ENCODE measurements around the gene PGM5.

Gene PGM5

DNA sequence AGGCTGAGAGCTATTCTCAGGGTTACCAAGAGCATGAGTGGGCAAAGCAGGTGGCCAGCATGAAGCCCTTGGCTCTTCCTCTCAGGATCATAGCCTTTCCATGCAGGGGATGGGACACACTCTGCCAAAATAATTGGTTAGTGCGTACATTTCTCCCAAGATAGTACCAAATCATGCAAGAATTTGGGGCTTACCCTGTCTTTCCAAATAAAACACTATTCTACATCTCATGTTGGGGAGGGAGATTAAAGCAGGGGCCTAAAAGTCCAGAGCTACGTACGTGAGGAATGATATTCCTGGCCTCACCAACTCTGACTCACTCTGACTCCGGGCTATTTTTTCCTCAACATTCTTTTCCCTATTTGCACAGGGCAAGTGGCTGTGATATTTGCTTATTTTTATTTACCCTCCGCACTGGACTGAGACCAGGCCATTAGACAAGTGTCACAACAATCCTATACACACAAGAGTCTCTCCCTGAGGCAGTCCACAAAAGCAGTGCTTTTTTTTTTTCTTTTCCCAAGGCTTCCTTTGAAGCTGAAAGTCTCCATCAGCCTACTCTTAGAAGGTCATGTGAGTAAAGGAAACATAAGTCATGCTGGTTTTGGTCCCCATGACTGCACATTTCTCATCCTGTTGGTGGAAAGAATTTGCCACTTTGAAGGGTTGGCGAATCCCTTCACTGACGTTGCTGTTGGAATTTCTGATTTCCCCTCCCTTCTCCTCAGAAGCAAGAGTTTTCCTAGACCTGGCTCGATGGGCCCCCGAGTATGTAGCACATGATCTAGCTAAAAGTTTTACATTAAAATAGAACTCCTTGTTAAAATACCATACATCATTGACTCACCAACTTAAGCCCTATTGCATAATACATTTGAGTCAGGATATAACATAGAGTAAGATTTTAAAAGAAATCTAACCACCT, 144.3 kb downstream of the PGM5 start:
- no peak for DNase-seq

DNA sequence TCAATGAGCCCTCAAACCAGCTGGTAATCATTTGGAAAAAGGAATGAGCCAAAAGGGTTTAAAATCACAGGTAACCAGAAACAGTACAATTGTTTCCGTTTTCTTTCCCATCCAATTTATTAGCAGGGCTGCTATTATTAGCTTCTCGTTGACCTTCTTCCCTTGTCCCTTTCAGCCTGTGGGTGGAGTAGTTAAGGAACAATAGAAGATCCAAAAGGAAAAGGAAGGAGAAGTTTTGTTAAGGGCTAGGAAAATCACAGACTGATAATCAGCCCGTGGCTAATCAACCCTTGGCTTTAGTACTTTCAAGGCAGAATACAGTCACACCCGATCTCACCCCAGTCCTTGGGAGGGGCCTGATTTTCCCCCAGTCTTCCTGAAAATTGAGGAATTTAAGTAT, 145.9 kb downstream of the PGM5 start:
- no peak for DNase-seq

DNA sequence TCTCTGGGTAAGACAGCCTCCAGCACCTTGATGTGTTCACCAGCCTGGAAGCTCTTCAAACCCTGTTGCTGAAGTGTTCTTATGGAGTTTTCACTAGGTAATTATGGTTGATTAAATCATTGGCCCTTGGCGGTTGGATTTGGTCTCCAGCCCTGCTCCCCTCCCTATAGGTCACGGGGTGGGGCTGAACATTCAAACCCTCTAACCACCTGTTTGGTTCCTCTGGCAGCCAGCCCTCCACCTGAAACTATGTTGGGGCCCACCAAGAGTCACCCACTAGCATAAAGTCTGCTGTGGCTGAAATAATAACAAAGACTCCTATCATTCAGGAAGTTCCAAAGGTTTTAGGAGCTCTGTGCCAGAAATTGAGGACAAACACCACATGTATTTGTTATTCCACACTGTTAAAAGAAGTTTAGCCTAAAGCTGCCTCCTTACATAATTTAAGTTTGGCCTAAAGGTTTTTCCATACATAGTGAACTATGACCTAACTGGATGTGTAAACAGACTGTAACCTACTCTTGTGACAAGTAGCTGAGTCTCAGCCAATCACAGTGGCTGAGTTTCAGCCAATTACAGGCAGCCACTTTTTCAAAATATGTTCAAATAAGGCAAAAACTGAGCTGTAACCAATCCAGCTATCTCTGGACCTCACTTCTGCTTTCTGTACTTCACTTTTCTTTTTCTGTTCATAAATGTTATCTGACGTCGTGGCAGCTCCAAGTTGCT, 149.4 kb downstream of the PGM5 start:
- no peak for DNase-seq

DNA sequence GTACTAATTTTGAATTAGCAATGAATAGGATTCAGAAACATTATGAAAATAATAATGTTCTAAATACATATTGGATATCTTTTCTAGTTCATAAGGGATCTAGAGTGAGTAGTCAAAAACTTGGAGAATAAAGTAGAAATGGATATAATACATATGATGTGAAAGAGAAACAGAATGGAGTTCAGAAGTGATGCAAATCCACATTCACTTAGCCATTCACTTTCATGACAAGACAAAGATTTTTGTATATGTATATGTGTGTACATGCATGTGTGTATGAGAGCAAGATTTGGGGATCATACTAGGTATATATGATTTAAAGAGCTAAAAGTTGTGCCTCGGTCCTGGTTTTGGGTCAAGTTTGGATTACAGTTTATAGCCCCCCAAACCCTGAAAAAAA, 150.1 kb downstream of the PGM5 start:
- DNase-seq: no peak

DNA sequence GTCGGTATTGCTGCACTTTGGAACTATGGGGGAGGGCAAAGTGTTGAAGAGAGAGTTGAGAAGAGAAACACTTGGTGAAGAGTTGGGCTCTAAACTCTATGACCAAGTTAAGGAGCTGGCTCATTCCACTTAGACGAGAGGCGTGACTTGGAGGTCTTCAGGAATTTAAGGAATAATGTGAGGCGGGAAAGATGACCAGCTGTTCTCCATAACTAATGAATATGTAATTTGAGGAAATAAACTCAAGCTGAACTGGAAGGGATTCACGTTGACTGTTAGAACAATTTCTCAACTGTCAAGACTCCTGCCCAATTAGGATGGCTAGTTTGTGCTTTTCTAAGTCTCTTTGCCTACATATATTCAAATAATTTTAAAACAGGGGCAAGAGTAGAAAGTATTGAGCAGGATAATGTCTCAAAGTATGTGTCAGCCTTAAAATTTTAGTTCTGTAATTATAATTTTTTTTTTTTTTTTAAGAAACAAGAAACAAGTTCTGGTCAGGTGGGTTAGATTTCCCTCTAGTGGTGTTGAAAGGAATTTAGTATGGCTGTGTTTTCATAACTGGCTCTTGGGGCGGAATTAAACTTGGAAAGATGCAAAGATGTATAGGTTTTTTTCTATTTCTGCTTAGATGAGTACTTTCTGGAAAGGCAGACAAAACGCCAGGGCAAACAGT, 150.9 kb downstream of the PGM5 start:
- DNase-seq: no peak

DNA sequence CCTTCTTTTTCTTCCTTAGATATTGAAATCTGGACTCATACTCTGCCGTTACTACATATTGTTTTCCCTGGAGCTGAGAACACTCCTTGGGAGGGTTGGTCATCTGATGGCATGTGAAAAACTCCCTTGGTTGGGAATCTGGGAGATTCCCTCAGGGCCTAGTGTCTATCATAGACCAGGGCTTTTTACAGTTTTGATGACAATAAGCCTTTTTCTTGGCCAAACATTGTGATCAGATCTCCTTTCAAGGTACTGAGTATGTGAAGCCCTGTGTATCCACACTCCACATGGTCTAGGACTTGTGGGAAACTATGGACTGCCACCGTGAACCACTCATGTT, 151.4 kb downstream of the PGM5 start:
- DNase-seq: no peak

DNA sequence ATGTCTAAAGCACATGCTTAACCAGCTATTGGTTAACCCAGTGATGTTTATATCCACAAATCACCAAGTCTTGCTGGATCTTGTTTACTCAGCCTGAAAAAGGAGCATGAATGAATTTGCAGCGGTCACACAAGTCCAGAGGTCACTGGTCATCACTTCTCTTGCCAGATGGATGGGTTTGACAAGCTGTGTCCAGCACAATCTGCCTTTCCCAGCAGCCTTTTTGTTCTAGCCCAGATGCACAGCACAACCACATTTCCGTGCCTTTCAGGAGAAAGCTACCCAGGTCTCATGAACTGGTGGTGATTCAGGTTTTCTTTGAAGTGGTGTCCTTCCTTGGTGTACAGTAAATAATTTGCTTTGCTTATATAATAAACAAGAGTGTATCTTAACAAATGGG, 152.1 kb downstream of the PGM5 start:
- DNase-seq: no peak

DNA sequence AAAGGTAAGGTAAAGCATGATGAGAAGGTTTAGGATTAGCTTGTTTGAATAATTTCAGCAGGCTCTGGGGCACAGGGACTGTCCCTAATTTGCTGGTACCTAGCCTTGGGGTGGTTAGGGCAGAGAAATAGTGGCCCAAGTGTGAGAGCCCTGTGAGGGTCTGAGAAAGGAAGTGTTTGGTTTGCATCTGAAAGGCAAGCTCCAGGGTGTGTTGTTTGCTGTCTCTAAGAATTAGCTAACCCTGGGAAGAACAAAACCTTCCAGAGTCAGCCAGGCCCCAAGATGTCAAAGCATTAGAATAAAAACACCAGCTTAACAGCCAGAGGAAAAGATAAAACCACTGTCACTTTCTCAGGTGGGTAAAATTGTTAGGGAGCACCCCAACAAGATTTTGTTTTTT, 153.3 kb downstream of the PGM5 start:
- no peak for DNase-seq

DNA sequence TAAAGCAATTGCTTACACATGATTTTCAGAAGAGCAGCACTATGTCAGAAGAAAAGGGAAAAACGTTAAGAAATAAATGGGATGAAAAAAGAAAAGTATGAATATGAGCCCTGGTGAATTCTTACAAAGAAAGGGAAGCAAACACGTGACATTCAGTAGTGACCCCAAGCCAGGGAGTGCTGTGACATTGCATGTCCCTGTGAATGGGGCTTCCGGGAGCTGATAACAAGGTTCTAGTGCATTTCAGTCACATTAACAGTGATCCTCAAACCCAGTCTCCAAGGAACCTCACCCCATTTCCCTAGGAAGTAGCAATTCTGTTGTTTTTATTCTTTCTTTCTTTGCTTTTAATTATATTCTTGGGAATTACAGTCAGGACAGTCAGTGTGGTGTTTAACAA, 157.0 kb downstream of the PGM5 start:
- DNase-seq: no peak

DNA sequence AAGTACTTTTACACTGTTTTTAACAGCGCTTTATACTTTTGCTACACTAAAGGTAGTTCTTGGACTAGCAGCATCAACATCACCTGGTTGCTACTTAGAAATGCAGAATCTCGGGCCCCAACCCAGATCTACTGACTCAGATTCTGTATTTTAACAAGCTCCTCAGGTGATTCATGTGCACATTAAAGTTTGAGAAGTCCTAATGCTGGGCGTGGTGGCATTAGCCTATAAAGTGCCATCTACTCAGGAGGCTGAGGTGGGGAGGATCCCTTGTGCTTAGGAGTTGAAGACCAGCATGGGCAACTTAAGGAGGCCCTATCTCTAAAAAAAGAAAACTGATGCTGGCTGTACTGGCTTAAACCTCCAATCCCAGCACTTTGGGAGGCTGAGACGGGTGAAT, 157.6 kb downstream of the PGM5 start:
- DNase-seq: no peak

DNA sequence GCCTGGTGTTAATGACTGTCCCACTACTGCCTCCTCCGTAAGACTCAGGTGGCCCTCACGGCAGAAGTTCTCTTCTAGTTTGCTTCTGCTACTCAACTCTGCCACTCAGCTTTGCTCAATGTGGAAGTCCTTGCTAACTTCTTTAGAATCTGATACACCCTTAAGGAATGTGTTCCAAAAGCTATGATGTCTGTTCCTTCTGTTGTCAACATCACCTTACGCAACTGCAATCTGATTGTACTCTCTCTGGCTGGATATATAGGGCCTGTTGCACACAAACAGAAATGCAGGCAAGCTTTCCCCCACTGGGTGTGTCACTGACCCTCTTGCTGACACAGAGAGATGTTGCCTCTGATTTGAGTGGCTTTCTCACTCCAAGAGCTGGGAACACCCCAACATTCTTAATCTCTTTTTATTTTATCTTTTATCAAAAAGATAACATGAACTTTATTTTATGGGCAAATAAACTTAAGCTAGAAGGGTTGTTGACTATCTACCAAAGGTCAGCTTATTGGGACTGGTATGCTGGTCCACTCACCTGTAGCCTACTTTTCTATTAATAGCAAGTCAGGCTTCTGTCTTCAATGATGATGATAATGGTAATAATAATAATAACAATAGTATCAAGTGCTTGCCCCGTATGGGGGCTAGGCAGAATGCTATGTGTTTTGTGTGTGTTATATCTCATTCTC, 159.1 kb downstream of the PGM5 start:
- DNase-seq: no peak

DNA sequence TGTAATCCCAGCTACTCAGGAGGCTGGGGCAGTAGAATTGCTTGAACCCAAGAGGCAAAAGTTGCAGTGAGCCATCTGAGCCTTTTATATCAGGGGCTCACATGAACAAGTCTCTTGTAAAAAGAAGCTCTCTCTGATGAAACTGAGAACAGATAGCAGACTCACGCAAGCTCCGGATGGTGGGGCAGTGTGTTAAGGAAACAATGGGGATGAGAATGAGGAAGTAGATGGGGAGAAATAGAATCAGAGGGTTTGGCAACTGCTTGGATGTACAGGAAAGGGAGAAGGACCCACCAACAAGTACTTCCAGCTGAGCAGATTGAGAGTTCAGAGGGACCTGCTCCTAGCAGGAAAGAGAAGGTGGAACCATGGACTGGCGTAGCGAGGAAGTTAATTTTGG, 165.7 kb downstream of the PGM5 start:
- DNase-seq: no peak

DNA sequence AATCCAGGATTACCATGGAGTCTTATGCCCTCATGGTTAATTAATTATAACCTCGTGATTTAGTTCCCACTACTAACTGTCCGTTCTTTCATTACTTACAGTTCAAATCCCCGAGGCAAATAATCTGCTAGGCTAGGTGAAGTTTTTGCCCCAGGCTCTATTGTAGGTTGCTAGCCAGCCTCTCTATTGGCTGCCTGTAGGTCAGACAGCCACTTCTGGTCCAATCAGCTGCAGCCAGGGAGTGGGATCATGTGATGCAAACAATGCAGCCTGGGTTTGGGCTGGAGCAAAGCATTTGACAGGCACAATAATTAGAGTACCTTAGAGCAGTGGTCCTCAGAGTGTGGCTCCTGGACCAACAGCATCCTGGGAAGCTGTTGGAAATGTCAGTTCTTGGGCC, 166.5 kb downstream of the PGM5 start:
- no peak for DNase-seq

DNA sequence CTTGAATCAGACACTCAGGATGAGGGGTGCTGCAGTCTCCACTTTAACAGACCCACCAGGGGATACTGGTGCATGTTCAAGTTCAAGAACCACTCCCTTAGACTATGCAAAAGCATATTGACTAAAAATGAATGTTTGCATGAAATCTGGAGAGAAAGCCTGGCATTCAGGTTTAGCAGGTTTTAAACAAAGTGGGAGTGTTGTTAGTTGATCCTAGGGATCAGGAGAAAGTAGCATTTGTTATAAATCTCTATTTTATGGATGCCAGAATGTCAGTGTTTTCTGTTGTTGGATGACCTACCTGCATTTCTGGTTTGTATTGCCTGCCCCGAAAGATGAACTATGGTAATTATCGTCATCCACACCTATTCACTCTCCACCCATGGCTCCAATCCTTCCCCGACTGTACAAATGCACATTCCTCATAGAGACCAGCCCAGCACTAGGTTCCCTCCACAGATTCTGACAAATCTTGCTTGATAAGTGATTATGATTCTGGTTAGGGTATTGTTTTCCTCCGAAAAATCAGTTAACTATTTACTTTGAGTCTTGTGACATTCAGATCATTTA, 167.0 kb downstream of the PGM5 start:
- no peak for DNase-seq

DNA sequence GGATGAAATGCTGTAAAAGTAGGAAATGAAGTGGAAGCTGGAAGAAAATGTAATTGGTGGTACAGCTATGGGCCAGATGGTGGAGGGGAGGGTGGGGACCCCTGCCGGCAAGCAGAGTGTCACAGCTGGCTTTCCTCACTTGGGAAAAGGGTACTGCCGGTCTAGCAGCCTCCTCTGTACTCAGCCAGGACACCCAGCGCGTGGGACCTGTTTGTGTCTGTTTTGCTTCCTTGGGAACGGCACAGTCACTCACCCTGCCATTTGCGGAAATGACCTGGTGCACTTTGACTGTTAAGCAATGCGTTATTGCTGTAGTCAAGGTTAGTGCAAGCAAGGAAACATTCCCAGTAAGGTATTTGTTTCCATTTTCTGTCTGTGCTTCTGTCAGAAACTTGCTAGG, 174.2 kb downstream of the PGM5 start:
- DNase-seq: no peak

DNA sequence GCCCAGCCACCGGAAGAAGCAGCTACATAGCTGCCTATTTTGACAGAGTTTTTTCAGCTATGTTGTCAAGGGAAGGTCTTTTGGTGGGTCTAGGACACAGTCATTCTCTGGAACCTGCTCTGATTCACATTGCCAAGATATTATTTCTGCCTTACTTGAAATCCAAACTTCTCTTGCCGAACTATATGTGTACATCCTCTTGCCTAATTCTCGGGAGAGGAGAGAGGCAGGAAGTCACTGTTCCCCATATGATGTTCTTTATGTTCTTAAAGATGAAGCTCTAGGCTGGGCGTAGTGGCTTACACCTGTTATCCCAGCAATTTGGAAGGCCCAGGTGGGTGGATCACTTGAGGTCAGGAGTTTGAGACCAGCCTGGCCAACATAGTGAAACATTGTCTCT, 175.7 kb downstream of the PGM5 start:
- DNase-seq: no peak

DNA sequence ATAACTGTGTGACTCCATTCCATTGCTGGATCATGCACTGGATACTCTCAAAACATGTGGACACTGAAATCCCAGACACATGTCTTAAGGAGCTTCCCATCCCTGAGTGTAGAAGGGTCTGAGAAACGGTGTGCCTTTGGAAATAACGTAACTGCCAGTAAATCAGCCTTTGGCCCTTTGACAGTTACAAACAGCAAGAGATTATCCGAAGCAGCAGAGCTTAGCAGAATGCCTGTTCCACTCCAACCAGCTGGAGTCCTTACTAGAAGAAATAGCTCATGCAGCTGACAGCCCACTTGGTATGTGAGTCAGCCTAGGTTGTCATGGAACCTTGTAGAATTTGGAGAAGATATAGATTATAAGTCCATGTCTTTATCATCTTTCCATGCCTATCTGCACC, 177.3 kb downstream of the PGM5 start:
- DNase-seq: no peak

DNA sequence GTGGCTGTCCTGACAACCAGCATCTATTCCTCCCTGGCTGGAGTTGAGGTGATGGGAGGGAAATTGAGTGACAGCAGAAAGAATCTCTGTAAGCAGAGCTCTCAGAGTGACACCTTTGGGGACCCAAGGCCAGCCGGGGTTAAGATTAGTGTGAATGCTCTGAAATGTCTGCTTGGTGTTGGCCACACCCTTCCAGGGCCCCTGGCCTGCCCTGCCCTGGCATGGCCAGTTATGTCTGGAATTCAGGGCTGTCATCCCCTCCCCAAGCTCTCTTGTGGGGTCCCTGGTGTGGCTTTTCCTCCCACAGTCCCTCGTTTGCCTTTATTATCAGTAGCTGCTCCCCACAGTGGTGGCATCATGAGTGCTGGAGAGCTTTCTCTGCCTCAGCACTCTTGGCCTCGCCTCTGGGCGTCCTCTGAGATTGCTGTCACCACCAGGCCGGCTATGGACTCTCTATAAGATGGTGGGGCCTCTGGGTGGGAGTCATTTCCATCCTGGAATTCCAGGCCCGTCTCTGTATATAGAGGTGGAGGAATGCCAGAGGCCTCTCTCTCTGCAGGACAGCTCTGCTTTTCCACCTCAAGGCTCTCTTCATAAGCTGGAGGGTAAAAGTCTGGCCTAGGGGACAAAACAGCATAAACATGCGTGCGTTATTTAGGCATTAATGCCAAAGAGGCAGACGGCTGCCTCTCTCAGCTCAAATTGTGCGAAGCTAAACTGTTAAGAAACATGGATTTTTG, 180.6 kb downstream of the PGM5 start:
- DNase-seq: no peak

DNA sequence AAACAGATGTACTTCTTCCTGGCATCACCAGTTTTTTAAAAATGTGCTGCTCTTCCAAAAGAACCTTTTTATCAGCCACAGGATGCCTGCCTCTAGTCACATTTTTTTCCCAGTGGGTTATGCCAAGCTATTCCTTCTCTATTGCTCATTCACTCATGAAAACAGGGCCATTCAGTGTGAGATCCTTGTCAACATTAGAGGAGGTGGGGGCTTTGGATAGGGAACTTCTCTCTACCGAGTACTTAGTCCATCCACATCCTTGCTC, 181.1 kb downstream of the PGM5 start:
- no peak for DNase-seq

DNA sequence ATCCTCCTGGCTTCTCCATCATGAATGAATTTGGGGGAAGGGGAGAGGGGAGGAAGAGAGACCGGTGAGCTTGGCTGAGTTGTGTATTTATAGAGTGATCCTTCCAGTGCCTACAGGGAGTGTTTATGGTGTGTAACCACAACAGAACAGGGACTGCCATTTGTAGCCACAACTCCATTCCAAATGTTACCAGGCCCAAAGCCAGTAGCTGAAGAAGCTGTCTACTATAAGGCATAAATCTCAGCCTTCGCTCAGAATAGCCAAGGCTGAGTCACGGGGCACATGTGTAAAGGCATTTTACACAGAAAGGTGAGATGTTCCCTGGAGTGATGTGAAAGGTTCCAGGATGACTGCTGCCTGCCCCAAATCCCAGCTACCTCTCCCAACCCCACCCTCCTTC, 181.8 kb downstream of the PGM5 start:
- no peak for DNase-seq

DNA sequence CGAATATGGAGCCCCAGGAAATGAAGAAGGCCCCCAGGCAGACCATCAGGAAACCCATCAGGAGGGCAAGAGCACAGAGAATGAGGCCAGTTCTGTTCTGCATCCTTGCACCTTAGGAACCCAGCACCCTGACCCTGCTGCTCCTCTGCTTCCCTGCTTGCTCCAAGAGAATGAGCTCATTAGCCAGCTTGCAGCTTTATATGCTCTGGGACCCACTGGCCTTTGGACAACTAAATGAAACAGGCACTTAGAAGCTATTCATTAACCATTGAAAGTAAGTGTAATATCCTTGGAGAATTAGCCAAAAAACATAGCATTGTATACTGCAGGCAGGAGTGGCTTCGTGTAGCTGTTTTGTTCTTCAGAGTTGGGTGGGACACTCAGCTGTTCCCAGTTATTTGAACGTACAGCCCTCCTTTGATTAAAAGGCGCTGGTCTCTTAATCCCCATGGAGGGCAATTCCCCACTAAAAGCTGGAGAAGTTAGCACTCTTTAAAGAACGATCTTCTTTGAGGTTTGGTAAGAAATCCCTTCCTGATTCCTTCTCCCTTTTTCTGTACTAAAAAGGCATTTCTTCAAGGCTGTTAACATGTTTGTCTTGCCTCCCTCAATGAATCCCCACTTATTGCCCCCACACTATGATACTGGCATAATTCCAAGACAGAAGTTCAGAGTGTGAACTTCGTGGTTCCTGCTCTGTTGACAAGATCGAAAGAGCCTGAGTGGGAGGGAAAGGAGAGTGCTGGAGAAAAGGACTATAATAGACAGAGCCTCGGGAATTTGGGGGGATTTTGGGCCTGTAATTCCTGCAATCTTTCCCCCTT, 184.5 kb downstream of the PGM5 start, which contains the start of gene TMEM252:
Gene TMEM252 (minus strand): TSS at position 172 of the 824 bp plus-strand sequence. CDS start 69 bp downstream, at position 103.
- no peak for DNase-seq

DNA sequence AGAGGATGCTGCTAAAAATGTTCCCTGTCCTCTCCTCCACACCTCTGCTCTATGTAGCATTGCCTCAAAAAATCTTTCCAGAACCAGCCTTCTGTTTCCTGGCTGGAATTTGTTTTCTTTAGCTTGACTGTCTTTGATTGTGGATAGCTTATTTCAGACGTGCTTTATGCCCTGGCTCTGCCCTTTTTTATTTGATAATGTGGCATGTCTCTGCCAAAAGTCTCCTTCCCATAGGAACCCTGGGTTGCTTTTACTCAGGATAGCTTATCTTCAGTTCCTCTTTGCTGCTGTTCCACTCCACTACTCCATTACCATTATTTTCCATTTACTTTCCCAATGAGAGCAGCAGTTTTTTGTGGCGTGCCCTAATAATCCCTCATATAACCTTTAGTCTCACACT, 185.2 kb downstream of the PGM5 start:
- DNase-seq: no peak
